Neural progenitor cell (in vitro differentiated cells): ENCODE measurements around the gene CAVIN2.

ENCODE experiments used
- EZH2 ChIP-seq: fragments of 200-600 bp; sonication (generic); IDR thresholded peaks from 2 replicates; pipeline ENCODE4 v1.6.1; 2017; ENCODE audit warnings: antibody characterized with exemption, mild to moderate bottlenecking, moderate library complexity
- TF ChIP-seq, protein P1 (sequence below): fragments of 200-600 bp; sonication (generic); IDR thresholded peaks from 2 replicates; pipeline ENCODE4 v1.5.1; 2017; ENCODE audit warnings: antibody characterized with exemption, mild to moderate bottlenecking

DNA sequence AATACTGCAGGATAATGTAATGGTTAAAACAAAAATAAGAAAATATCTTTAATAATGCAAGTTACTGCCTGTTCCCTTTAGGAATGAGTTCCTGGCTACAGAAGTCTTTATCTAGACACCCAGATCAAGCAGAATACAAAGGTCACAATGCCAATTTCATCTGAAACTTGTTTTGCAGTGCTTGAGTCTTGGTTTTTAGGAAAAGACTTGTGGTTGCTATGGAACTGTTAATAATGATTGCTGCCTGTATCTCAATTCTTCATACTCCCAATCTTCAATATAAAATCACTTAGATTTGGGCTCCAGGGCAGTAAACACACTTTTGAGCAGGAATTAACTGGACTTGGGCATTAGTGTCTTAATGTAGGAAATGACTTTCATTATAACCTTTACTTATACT, 14.2 kb downstream of the CAVIN2 start:
- TF ChIP-seq, protein P1, sequence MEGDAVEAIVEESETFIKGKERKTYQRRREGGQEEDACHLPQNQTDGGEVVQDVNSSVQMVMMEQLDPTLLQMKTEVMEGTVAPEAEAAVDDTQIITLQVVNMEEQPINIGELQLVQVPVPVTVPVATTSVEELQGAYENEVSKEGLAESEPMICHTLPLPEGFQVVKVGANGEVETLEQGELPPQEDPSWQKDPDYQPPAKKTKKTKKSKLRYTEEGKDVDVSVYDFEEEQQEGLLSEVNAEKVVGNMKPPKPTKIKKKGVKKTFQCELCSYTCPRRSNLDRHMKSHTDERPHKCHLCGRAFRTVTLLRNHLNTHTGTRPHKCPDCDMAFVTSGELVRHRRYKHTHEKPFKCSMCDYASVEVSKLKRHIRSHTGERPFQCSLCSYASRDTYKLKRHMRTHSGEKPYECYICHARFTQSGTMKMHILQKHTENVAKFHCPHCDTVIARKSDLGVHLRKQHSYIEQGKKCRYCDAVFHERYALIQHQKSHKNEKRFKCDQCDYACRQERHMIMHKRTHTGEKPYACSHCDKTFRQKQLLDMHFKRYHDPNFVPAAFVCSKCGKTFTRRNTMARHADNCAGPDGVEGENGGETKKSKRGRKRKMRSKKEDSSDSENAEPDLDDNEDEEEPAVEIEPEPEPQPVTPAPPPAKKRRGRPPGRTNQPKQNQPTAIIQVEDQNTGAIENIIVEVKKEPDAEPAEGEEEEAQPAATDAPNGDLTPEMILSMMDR = no peak
- TF ChIP-seq EZH2 = no peak
